Fibroblast of villous mesenchyme (primary cell): ENCODE results near the gene UPK2. TPM values are rescaled to one million over a fixed set of nuclear protein-coding genes. Genes with fewer than 3 reads are reported as not detected.

Experiments used
- DNase-seq: peaks from one replicate; pipeline ENCODE4 v3.0.0-alpha.2; 2010; ENCODE audit warnings: low read depth
- H3K4me3 ChIP-seq: 2 replicates; pipeline ENCODE4 v1.5.1; 2011; ENCODE audit warnings: low read depth, mild to moderate bottlenecking, low read length
- CTCF ChIP-seq: IDR thresholded peaks from 2 replicates; pipeline ENCODE4 v1.5.1; 2012; ENCODE audit warnings: low read depth, mild to moderate bottlenecking, low read length; ENCODE audit not compliant: insufficient read depth
- total RNA-seq: library from RNA; depleted of rRNA; stranded (reverse); fragments of >200 nt; gene quantifications from 2 replicates; pipeline ENCODE4 v1.2.3, GENCODE V29; 2012

UPK2 gene
- total RNA-seq, 1 donor = not detected

- no peak for TF ChIP-seq CTCF
- peak overlapping the region; percentile 56 for H3K4me3 ChIP-seq
- peak; percentile 93 for DNase-seq
Measured at GRCh38 chr11:118910309-118911112, 45.6 kb upstream of the UPK2 start.

GRCh38 chr11:118911113-118911879 is 44.8 kb upstream of the UPK2 start:
- peak overlapping the region; percentile 50 for H3K4me3 ChIP-seq
- DNase-seq = peak; percentile 57
- TF ChIP-seq CTCF = no peak

- peak overlapping the region; percentile 50 for H3K4me3 ChIP-seq
- TF ChIP-seq CTCF = no peak
- peak; percentile 93 for DNase-seq
Measured at GRCh38 chr11:118911880-118912741, 44.0 kb upstream of the UPK2 start.

GRCh38 chr11:118912742-118913410 is 43.2 kb upstream of the UPK2 start:
- no peak for TF ChIP-seq CTCF
- DNase-seq = no peak
- H3K4me3 ChIP-seq = no peak overlapping the region

GRCh38 chr11:118913411-118914125 is 42.5 kb upstream of the UPK2 start:
- TF ChIP-seq CTCF = no peak
- DNase-seq = no peak
- no peak overlapping the region for H3K4me3 ChIP-seq
